ENCODE results near the gene TMEM259. TPM values are rescaled to one million over a fixed set of nuclear protein-coding genes. Genes with fewer than 3 reads are reported as not detected.

The TMEM259 gene
- total RNA-seq, 4 donors from 2014 or later = 47.4 to 164 (median 56.9) TPM

DNA sequence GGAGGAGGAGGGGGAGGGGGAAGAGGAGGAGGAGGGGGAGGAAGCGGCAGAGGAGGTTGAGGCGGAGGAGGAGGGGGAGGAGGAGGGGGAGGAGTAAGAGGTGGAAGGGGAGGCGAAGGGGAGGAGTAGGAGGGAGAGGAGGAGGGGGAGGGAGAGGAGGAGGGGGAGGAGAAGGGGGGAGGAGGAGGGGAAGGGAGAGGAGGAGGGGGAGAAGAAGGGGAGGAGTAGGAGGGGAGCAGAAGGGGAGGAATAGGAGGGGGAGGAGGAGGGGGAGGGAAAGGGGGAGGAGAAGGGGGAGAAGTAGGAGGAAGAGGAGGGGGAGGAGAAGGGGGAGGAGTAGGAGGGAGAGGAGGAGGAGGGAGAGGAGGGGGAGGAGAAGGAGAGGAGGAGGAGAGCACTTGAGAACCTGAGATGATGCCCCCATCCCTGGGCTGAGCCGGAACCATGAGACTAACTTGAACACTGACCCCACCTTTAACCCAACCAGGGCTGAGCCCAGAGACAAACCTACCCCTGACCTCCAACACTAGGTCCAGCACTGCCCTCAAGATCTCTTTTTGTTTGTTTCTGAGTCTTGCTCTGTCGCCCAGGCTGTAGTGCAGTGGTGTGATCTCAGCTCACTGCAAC, 31.5 kb upstream of the TMEM259 start:
- TF ChIP-seq POLR2A (IDR thresholded peaks at IDR 0.05) = no peak
- TF ChIP-seq, protein P1, sequence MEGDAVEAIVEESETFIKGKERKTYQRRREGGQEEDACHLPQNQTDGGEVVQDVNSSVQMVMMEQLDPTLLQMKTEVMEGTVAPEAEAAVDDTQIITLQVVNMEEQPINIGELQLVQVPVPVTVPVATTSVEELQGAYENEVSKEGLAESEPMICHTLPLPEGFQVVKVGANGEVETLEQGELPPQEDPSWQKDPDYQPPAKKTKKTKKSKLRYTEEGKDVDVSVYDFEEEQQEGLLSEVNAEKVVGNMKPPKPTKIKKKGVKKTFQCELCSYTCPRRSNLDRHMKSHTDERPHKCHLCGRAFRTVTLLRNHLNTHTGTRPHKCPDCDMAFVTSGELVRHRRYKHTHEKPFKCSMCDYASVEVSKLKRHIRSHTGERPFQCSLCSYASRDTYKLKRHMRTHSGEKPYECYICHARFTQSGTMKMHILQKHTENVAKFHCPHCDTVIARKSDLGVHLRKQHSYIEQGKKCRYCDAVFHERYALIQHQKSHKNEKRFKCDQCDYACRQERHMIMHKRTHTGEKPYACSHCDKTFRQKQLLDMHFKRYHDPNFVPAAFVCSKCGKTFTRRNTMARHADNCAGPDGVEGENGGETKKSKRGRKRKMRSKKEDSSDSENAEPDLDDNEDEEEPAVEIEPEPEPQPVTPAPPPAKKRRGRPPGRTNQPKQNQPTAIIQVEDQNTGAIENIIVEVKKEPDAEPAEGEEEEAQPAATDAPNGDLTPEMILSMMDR (IDR thresholded peaks at IDR 0.05) = no peak
- Histone ChIP-seq H3K9me3 (peaks cover 0 to 8% of the 10 kb centered on the region in 2 donors), H3K27me3 (no peaks in the 10 kb centered on the region), H3K36me3 (no peaks in the 10 kb centered on the region), H3K27ac (no peak overlapping the region), H3K4me1 (no peaks in the 10 kb centered on the region), H3K4me3 (no peak overlapping the region)
- intact Hi-C loops (cut with DNase I; ENCODE audit: low total_unique reads) = no loop called here
- DNase-seq = no peak

DNA sequence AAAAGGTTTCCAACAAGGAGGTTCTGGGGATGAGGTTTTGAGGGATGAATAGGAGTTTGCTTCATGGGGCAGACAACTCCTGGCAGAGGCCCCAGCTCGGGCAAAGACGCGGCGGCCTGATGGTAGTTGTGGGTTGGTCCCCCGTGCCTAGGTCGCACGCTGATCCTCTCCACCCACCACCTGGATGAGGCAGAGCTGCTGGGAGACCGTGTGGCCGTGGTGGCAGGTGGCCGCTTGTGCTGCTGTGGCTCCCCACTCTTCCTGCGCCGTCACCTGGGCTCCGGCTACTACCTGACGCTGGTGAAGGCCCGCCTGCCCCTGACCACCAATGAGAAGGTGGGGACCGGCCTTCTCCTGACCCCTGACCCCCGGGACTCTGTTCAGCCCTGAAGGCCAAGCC, 30.9 kb upstream of the TMEM259 start:
- H3K4me3 ChIP-seq = no peak overlapping the region
- peaks cover 0 to 1% of the 10 kb centered on the region in 2 donors for H3K9me3 ChIP-seq
- H3K36me3 ChIP-seq = no peaks in the 10 kb centered on the region
- intact Hi-C loops (cut with DNase I; ENCODE audit: low total_unique reads) = no loop called here
- DNase-seq = no peak
- no peak overlapping the region for H3K27ac ChIP-seq
- TF ChIP-seq, protein P1 (IDR thresholded peaks at IDR 0.05) = no peak
- no peak for TF ChIP-seq POLR2A (IDR thresholded peaks at IDR 0.05)
- no peaks in the 10 kb centered on the region for H3K4me1 ChIP-seq
- no peaks in the 10 kb centered on the region for H3K27me3 ChIP-seq

DNA sequence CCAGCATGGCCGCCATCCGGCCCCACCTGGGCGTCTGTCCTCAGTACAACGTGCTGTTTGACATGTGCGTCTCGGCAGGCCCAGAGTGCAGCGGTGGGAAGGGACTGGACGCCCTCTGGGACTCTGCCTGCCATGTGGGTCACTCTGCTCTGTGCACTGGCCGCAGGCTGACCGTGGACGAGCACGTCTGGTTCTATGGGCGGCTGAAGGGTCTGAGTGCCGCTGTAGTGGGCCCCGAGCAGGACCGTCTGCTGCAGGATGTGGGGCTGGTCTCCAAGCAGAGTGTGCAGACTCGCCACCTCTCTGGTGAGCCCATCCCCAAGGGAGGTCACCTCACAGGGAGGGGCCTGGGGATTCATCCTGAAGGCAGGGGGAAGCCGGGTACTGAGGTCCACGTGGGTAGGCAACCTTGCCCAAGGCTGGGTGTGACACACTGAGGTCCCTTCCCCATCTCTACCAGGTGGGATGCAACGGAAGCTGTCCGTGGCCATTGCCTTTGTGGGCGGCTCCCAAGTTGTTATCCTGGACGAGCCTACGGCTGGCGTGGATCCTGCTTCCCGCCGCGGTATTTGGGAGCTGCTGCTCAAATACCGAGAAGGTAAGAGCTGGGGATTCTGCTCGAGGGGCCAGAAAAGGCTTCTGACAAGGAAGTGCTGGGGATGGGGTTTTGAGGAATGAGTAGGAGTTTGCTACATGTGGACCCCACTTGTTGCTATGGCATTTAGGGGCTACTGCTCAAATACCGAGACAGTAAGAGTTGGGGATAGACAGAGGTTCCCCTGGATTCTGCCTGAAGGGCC, 30.3 kb upstream of the TMEM259 start:
- Histone ChIP-seq H3K4me3 (no peak overlapping the region), H3K36me3 (no peaks in the 10 kb centered on the region), H3K27me3 (no peaks in the 10 kb centered on the region), H3K4me1 (no peaks in the 10 kb centered on the region), H3K27ac (no peak overlapping the region), H3K9me3 (no peaks in the 10 kb centered on the region)
- DNase-seq = no peak
- intact Hi-C loops (cut with DNase I; ENCODE audit: low total_unique reads) = no loop called here
- no peak for TF ChIP-seq POLR2A (IDR thresholded peaks at IDR 0.05)
- TF ChIP-seq, protein P1 (IDR thresholded peaks at IDR 0.05) = no peak

DNA sequence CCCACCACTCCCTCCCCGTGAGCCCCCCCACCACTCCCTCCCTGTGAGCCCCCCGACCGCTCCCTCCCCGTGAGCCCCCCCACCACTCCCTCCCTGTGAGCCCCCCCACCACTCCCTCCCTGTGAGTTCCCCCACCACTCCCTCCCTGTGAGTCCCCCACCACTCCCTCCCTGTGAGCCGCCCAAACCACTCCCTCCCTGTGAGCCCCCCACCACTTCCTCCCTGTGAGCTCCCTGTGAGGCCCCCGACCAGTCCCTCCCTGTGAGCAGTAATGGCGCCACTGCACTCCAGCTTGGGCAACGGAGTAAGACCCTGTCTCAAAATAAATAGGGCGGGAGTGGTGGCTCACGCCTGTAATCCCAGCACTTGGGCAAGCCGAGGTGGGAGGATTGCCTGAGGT, 28.9 kb upstream of the TMEM259 start:
- Histone ChIP-seq H3K4me1 (no peaks in the 10 kb centered on the region), H3K4me3 (no peak overlapping the region), H3K9me3 (no peaks in the 10 kb centered on the region), H3K36me3 (no peaks in the 10 kb centered on the region), H3K27me3 (no peaks in the 10 kb centered on the region), H3K27ac (no peak overlapping the region)
- intact Hi-C loops (cut with DNase I; ENCODE audit: low total_unique reads) = no loop called here
- no peak for DNase-seq
- no peak for TF ChIP-seq POLR2A (IDR thresholded peaks at IDR 0.05)
- TF ChIP-seq, protein P1 (IDR thresholded peaks at IDR 0.05) = no peak

DNA sequence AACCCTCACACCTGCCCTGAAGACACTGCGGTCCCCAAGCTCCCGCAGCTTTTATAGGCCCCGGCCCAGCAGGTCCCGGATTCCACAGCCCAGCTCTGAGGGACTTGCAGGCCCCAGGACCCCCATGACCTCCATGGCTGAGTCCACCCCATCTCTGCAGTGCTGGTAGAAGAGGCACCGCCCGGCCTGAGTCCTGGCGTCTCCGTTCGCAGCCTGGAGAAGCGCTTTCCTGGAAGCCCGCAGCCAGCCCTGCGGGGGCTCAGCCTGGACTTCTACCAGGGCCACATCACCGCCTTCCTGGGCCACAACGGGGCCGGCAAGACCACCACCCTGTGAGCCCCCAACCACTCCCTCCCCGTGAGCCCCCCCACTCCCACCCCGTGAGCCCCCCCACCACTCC, 28.2 kb upstream of the TMEM259 start:
- Histone ChIP-seq H3K27ac (no peak overlapping the region), H3K36me3 (no peaks in the 10 kb centered on the region), H3K9me3 (no peaks in the 10 kb centered on the region), H3K27me3 (no peaks in the 10 kb centered on the region), H3K4me3 (no peak overlapping the region), H3K4me1 (no peaks in the 10 kb centered on the region)
- no peak for DNase-seq
- no peak for TF ChIP-seq POLR2A (IDR thresholded peaks at IDR 0.05)
- TF ChIP-seq, protein P1 (IDR thresholded peaks at IDR 0.05) = no peak
- intact Hi-C loops (cut with DNase I; ENCODE audit: low total_unique reads) = no loop called here
